SH-SY5Y (cell line): Measurements from ENCODE around the gene KDM5B.

Source experiments
- GATA2 ChIP-seq: IDR thresholded peaks from 2 replicates; pipeline ENCODE4 v1.6.1; 2011; ENCODE audit warnings: mild to moderate bottlenecking, low read depth, low read length
- GATA3 ChIP-seq: IDR thresholded peaks from 2 replicates; pipeline ENCODE4 v1.6.1; 2011; ENCODE audit warnings: low read depth, mild to moderate bottlenecking, low read length, moderate library complexity

DNA sequence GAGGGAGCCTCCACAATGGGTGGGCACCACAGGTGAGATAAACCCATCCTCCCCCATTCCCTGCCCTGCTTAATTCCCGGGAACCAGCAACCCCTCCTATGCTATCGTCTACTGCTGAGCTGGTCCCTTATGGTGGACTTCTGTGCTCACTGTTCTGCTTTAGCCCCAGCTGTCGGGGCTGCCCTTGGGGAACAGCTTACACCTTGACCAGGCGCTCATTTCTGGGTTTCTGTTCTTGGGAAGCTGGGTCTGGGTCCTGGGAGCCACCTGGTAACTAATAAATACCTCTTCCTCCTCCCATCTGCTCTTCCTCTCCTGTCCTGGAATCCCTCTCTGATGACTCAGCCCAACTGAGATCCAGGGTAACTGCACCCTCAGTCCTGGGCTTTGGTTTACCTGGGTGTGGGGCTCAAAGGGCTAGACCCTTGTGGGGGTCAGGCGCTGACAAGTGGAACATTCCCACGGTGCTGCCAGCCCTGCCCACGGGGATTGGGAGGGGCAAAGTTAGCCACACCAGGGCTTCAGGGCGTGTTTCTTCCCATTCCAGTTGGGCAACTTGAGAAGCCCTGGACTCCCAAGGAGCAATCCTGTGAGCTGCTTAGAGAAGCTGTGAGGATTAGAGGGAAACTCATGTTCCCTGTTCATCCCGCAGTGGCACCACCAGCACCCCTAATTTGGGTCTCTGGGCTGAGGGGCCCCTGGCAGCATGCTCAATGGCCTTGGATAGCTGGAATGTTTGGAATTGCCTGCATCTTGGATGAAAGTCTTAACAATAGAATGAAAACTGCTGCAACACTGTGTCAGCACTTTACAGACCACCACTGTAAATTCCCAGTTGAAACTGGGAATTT lies 4.2 kb upstream of the KDM5B start:
- no peak for TF ChIP-seq GATA2
- TF ChIP-seq GATA3: no peak
